GM21390 (cell line): ENCODE measurements around the gene DNASE1L3.
"Not testable (repeated sequence)": the region's sequence is repeated elsewhere in the genome, so short reads cannot be mapped to it uniquely, and the experiment has no call there.

Source experiments
- ATAC-seq: cut with Tn5 transposase; IDR thresholded peaks from one replicate; pipeline ENCODE4 v1.9.1; 2021; ENCODE audit not compliant: unreplicated experiment

The DNASE1L3 gene

DNA sequence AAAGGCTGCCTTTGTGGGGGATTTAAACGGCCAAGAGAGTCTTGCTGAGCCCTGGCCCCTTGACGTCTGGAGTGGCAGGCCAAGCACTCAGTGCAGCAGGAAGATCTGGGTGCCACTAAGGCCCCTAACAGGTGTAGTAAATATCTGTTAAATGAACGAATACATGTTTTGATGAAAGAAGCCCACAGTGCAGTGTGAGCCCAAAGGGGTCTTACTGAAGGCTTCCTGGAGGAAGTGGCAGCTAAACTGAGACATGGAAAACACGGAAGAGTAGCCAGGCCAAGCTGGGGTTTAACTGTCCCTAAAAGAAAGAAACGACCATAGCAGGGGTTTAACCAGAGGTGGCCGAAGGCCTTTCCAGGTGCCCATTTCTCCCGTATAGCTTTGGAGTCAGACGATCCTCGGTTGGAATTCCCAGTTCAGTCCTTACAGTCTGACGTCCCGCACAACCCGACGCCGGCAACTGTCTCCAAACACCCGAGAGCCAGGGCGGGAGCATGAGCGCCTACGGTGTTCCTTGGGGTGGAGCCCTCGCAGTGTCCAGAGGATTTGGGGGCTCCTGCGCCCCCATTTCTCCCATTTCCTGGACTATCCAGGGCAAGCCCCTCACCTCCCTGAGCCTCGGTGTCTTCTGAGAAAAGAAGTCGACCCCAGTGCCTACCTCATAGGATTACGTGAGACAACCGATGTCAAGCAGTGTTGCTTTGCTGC lies 25.9 kb upstream of the DNASE1L3 start:
- peak; percentile 1 for ATAC-seq

DNA sequence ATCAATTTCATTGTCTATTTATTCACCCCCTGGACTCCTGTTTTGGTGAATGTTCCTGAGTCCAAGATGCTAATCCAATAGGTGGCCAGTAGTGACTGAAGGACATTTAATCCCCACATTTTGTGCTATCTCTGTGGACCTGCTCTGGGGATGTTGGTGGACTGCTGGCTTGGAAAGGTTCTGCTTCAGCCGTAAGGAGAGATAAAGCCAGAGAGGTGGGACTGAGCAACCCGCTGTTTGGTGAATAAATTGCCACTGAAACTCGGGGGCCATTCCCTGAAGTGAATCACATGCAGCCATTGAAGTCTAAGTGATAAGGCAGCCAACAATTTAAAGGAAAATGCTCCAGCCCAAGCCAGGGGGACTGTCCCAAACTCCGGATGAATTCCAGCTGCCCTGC lies 25.2 kb upstream of the DNASE1L3 start:
- no peak for ATAC-seq

DNA sequence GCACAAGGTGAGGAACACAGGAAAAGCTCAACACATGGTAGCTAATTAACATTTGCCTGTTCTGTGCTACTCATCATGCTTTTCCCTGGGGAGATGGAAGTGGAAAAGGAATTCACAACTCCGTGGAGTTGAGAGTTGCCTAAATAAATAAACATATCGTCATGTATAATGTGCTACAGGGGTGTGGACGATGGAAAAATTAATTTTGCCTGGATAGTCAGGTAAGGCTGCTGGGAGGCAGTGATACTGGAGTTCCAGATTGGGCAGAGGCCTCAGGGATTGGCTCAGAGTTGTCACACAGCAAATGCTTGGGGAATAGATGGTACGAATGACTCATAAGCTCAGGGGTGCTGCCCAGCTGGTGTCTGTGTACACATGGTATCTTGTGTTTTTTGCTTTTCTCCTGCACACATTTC lies 23.8 kb upstream of the DNASE1L3 start:
- no peak for ATAC-seq

DNA sequence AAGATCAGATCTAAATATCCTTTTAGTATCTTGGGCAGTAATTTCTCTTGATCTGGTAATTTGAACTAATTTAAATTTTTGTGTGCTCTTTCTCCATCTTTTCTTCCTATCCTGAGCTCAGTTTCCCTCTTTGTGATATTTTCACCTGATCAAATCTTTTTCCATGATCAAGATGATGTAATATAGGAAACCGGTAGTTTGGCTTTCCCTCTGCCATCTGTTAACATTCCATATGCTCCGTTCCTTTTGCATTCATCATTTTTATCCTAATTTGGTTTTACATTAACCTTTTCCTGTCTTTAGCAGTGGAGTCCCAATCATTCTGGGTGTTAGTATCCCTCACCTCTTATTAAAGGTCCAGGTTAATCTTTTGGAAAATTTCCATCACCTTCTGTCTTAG lies 20.9 kb upstream of the DNASE1L3 start:
- ATAC-seq, result no peak

DNA sequence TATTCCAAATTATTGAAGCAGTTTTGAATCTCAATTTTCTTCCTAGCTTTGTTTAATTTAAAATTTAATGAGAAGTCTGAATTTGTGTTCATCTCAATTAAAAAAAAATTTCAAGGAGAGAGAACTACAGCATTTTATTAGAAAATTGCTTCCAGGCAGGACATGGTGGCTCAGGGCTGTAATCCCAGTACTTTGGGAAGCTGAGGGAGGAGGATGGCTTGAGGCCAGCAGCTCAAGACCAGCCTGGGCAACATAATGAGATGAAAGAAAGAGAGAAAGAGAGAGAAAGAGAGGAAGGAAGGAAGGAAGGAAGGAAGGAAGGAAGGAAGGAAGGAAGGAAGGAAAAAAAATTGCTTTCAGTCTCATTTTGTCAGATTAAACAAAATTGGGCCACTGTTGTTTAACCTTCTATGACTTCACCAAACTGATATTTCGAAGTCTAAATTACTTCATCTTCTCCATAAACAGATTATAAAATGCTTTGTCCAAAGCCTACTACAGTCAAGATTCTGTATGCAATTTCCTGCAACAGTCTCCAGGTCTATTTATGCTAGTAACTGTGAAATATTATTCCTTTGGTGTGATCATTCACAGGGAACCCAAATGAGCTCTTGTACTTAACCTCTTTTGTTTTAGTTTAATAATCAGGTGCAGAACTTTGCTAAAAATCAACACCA lies 20.2 kb upstream of the DNASE1L3 start:
- no peak for ATAC-seq

DNA sequence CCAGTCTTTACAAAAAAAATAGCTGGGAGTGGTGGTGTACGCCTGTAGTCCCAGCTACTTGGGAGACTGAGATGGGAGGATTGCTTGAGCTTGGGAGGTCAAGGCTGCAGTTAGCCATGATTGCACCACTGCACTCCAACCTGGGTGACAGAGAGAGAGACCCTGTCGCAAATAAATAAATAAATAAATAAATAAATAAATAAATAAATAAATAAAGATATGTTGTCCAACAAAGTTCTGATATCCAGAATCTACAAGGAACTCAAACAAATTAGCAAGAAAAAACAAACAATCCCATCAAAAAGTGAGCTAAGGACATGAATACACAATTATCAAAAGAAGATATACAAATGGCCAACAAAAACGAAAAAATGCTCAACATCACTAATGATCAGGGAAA lies 17.2 kb upstream of the DNASE1L3 start:
- not testable (repeated sequence) for ATAC-seq

DNA sequence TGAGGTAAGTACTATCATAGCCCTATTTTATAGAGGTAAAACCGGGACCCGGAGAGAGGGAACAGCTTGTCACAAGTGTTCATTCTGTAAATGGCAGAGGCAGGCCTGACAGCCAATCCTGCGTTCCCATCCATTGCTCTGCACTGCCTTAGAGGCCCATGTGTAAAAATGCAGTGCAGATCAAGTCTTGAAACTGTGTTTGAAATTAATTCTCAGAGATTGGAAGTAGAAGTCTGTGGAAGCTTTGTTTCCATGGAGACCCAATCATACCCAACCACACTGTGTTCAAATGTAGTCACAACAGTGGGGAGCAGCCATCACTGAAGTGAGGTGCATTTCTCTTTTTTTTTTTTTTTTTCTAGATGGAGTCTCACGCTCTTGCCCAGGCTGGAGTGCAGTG lies 13.1 kb upstream of the DNASE1L3 start:
- ATAC-seq, result no peak

DNA sequence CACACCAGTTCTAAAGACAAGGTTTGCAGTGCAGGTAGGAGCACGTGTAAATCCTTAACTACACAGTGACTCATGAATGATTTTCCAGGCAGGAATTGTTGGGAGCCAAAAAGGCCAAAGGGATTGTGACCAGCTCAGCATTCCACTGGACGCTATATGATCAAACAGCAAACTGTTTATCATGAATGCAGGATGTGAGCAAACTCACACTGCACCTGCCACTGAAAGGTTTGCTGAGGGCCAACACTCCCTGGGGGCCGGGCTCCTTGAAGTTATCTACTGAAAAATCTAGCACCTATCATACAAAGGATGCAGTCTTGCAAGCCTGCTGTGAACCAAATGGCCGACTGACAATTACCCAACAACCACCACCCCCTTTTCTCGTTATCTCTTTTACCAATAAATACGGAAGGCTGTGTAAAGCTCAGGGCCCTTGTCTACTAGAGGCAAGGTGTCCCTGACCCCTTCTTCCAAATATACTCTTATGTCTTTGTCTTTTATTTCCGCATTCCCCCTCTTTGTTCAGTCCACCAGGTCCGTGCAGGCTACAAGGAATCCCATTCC lies 11.5 kb upstream of the DNASE1L3 start:
- ATAC-seq, result no peak

DNA sequence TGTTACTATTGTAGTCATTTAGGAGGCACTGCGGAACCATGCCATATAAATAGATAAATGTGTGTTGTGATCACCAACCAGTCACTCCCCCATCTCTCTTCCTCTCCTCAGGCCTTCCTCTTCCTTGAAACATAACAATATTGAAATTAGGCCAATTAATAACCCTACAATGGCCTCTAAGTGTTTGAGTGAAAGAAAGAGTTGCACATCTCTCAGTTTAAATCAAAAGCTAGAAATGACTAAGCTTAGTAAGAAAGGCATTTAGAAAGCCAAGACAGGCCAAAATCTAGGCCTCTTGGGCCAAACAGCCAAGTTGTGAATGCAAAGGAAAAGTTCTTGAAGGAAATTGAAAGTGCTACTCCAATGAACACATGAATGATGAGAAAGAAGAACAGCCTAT lies 8.1 kb upstream of the DNASE1L3 start:
- ATAC-seq, result peak; percentile 29

DNA sequence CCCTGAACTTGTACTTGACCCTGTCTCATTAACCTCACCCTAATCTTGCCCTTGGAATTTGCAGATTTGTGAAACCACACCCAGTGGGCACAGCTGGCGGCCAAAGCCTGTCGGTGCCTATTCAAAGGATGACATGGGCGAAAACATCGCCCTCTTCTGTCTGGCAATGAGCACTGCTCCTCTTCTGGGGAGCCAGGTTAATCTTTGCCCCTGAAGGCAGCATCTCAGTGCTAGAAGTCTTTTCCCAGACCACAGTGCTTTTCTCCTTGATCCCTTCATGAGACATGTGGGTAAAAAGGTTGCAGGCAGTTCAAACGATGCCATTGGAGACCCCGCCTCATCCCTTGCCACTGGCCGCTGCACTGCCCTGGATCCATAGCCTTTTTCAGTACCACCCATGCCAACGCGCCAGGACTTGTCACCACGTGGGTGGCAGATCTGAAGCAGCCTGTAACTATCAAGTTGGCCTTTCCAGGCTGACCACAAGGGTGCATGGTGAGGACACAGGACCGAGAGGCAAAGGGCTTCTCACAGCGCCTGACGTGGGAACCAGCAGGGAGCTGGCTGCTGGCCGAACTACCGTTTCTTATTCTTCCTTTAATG lies 6.5 kb upstream of the DNASE1L3 start:
- ATAC-seq, result peak; percentile 34

DNA sequence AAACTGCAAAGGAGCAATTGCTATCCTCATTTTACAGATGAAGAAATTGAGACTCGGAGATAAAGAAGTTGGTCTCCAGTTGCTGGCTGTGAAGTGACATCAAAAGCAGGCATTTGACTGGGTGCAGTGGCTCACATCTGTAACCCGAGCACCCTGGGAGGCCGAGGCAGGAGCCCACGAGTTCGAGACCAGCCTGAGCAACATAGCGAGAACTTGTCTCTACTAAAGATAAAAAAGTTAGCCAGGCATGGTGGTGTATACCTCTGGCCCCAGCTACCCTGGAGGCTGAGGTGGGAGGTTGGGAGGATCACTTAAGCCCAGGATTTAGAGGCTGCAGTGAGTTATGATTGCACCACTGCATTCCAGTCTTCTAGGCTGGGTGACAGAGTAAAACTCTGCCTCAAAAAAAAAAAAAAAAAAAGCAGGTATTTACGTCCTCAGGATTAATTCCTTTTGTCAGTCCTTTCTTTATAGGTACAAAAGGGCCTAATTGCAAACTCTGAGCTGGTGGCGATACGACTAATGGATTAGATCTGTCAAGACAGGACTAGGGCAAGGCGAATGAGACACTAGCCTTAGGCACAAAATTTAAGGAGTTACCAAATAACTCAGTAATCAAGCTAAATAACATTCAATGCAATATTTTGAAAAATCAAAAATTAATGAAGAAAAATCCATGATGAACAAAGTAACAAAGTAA lies 5.9 kb upstream of the DNASE1L3 start:
- ATAC-seq, result no peak

DNA sequence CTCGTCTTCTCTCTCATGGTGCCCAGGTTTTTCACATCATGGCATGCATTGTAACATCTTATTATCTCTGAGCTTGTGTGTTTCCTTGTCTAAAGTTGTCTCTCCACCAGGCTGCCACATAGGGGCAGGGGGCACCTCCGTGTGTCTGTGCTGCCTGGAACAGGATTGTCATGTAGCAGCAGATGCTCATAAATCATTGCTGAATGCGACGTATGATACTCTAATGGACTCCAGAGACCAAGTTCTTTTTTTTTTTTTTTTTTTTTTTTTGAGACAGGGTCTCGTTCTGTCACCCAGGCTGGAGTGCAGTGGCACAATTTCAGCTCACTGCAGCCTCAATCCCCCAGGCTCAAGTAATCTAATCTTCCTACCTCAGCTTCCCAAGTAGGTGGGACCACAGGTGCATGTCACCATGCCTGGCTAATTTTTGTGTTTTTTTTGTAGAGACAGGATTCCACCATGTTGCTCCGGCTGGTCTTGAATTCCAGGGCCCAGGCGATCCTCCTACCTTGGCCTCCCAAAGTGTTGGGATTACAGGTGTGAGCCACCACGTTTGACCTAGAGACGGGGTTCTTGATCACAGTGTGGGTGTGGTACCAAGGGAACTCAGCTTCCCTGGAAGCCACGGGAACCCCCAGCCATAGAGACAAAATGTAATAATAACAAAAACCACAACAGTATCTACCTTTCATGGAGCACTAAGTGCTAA lies 4.7 kb upstream of the DNASE1L3 start:
- ATAC-seq, result no peak

DNA sequence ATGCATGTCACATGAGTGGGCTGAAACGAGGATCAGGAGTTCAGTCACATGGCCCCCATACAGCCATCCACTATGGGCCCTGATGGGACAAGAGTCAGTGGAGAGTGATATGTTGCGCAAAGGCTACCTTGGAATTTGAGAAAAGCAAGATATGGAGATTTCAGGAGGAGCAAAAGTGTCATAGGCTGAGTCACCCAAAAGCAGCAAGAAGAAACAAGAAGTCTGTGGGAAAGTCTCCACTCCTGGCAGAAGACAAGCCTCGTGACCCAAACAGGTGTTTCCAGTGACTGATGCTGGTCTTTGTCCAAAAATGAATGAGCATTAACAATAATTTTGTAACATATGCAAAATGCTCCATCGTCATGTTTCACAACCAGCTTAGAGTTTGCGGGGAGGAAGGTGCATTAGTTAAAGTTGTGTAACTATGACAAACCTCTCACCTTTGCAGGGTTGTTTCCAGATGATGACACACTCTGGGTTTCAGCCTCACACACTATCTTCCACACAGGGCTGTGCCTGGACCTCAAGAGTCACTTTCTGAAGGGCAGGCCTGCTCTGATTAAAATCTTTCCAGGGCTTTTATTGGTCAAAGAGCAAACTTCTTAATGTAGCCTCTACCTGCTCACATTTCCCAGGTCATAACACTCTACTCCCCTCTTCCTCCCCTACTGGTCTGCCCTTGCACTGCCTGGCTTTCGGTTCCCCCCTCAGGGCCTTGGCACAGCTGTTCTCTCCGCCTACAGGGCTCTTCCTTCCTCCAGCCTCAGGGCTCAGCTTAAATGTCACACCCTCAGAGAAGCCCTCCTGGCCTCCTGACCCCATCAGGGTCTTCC lies 3.9 kb upstream of the DNASE1L3 start:
- ATAC-seq, result peak; percentile 74

DNA sequence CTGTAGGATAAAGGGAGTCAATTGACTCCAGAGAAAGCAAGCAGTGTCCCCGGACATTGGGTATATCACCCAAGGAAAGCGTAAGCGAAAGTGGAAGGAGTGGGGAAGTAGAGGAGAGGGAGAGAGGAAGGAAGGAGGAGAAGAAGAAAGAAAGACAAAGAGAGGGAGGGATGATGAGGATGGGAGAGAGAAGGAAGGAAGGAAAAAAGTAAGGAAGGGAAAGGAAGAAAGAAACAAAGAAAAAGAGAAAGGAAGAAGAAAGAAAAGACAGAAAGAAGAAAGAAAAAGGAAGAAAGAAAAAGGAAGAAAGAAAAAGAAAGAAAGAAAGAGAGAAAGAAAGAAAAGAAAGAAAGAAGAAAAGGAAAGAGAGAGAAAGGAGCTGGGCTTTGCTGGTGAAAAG lies 839 bp downstream of the DNASE1L3 start:
- no peak for ATAC-seq

DNA sequence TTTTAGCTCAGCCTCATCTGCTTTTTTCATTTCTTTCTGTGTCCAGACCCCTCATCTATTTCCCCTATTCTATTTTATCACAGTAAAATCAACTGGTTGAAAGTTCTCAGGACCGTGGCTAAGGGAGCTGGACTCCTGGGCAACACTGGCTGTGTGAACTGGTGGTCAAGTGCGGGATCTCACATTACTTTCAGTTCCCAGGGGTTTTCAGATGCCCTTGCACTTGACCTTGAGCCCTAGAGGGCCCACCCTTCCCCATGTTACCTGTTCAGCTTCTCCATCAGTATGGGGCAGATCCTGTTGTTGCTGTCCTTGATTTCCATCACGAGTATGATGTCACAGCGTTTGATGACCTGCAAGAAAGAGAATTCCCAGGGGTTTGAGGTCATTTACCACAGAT lies 2.8 kb downstream of the DNASE1L3 start:
- ATAC-seq, result no peak

DNA sequence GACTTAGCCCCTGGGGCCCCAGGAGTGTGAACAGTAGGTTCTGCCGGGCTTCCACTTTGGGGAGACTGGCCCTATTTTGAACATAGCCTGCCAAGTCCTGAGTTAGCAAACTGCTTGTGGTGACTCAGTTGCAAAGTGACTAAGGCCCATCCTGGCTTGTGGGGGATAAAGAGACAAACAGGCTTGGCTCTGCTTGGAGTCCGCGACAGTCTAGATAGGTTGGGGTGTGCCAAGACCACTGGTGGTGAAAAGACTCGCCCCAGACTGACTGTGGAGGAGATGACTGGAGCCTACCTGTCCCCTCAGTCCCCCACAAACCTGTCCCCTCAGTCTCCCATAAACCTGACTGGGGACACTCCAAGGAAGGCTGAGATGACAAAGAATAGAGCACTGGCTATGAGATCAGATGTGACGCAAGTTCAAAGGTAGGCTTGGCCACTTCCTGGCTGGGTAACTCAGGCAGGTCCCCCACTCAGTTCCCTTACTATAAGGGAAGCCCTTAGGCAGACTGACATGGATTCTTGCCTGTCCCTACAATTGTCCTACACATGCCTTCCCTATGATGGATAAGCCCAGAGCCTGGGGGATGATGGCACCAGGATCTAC lies 4.3 kb downstream of the DNASE1L3 start:
- ATAC-seq, result no peak

DNA sequence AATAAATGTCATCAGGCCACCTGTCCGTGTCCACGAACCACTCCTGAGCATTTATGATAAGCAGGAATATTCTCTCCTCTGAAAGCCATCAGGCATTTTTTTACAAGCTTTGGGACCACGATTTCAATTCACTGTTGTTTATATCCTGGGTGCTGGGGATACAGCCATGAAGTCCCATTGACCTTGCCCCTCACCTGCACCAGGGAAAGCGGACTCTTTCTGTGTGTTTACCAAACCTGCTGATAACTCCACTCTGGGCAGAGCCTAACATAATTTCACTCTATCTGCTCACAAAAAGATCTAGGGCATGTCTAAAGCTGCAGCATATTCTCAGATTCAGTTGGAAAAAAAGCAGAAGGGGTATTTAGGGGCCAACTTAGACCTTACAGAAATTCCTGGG lies 4.8 kb downstream of the DNASE1L3 start:
- no peak for ATAC-seq

DNA sequence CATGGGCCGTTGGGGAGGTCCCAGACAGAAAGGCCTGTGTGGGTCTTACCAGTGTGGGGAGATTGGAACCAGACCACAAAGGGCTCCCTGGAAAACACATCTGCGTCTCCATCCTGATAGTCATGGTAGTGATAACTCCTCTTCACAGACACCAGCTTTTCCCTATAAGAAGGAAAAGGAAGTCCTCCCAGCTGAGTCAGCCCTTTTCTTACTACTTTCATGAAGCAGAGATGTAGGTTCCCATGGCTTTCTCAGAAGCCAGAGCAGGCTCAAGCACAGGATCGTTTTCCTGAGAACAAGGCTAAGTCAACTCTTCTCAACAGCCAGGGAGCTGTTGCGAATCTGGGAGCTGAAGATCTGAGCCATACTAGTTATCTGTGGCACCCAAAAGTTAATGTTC lies 6.1 kb downstream of the DNASE1L3 start:
- ATAC-seq, result no peak

DNA sequence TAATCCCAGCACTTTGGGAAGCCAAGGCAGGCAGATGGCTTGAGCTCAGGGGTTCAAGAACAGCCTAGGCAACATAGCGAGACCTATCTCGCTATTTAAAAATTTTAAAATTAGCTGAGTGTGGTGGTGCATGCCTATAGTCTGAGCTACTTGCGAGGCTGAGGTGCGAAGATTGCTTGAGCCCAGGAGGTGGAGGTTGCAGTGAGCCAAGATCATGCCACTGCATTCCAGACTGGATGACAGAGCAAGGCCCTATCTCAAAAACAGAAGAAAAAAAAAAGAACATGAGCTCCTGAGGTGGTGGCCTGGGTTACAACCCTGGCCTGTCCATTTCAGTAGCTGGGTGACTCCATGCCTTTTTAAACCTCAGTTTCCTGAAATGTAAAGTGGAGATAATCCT lies 7.2 kb downstream of the DNASE1L3 start:
- no peak for ATAC-seq
